Prostate gland (tissue), 2 donors: ENCODE measurements around the gene RNF169. TPM values are rescaled to one million over a fixed set of nuclear protein-coding genes. Genes with fewer than 3 reads are reported as not detected.

Experiments used
- DNase-seq: peaks from one replicate; pipeline ENCODE4 v3.0.0-alpha.2; 2019; ENCODE audit warnings: low spot score
- H3K27ac ChIP-seq, 2 donors: fragments of 200-600 bp; sonication (generic); 2 replicates each; pipeline ENCODE4 v1.5.1; 2017 to 2019
- H3K27me3 ChIP-seq: fragments of 200-600 bp; sonication (generic); replicated peaks from 2 replicates; pipeline ENCODE4 v1.5.1; 2019; ENCODE audit not compliant: insufficient read depth
- H3K36me3 ChIP-seq, 2 donors: fragments of 200-600 bp; sonication (generic); 1 replicate in 1 of 2; 2 replicates in 1 of 2; pipeline versions ENCODE4 v1.5.1 to v1.8.1; 2017 to 2019
- H3K4me1 ChIP-seq: fragments of 200-600 bp; sonication (generic); replicated peaks from 2 replicates; pipeline ENCODE4 v1.5.1; 2019
- H3K4me3 ChIP-seq, 2 donors: fragments of 200-600 bp; sonication (generic); 2 replicates each; pipeline ENCODE4 v1.5.1; 2017 to 2019
- H3K9me3 ChIP-seq: fragments of 200-600 bp; sonication (generic); 2 replicates; pipeline ENCODE4 v1.5.1; 2017
- CTCF ChIP-seq, 4 experiments: fragments of 200-600 bp in 2 of 4; fragments of 450-650 bp in 2 of 4; sonication (generic) in 2 of 4; IDR thresholded peaks; 1 replicate in 3 of 4; 2 replicates in 1 of 4; pipeline ENCODE4 v1.5.1; 2016 to 2019; ENCODE audit warnings: antibody characterized with exemption in 4 of 4, mild to moderate bottlenecking in 2 of 4, moderate library complexity in 2 of 4
- POLR2A ChIP-seq: fragments of 450-650 bp; IDR thresholded peaks from one replicate; pipeline ENCODE4 v1.6.1; 2016; ENCODE audit warnings: antibody characterized with exemption, mild to moderate bottlenecking
- POLR2AphosphoS5 ChIP-seq: sonication (generic); formaldehyde crosslinking; IDR thresholded peaks from one replicate; pipeline ENCODE4 v1.6.1; 2017; ENCODE audit warnings: antibody characterized with exemption
- WGBS: methylation state at CpG from one replicate; pipeline ENCODE4 v1.1.5; 2018; 5-methylcytosine and 5-hydroxymethylcytosine counted together
- intact Hi-C: fragments of 100-400 bp; cut with DNase I; formaldehyde crosslinking; loops from one replicate; pipeline ENCODE4 v1.14.2; 2022
- total RNA-seq, 2 donors: library from RNA; depleted of rRNA; stranded (reverse); fragments of >200 nt; gene quantifications; one replicate each; pipeline ENCODE4 v1.1.0, GENCODE V29; 2016

RNF169 gene
- total RNA-seq, 2 donors from 2014 or later = 19.7 to 21.2 TPM

DNA sequence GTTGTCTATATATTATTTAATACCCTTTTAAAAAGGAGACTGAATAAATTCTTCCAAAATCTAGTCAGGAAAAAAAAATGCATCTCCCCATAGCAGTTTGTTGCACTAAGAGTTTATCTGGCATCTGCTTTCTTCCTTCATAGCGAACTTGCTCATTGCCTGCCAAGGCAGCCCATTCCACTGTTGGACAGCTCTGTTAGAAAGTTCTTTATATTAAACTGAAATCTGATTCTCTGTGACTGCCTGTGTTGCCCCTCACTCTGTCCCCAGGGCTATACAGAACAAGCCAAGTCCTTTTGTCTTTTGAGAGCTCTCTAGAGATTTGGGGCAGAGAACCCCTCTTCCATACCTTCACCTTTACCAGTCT is 14.1 kb upstream of the RNF169 start:
- Histone ChIP-seq H3K9me3 (no peaks in the 10 kb centered on the region), H3K27ac (no peak overlapping the region), H3K4me3 (no peak overlapping the region), H3K36me3 (no peaks in the 10 kb centered on the region), H3K4me1 (no peaks in the 10 kb centered on the region), H3K27me3 (peaks cover 4% of the 10 kb centered on the region)
- 32% methylated on average over 1 of the region's 1 CpG for WGBS
- DNase-seq = no peak
- intact Hi-C loops = loop anchor here (10.0 kb wide), 1 partner anchor 280 kb away; no protein-coding TSS in a partner anchor
- TF ChIP-seq POLR2AphosphoS5 (no peak), CTCF (IDR thresholded peaks at IDR 0.05) (no peak), POLR2A (no peak)

DNA sequence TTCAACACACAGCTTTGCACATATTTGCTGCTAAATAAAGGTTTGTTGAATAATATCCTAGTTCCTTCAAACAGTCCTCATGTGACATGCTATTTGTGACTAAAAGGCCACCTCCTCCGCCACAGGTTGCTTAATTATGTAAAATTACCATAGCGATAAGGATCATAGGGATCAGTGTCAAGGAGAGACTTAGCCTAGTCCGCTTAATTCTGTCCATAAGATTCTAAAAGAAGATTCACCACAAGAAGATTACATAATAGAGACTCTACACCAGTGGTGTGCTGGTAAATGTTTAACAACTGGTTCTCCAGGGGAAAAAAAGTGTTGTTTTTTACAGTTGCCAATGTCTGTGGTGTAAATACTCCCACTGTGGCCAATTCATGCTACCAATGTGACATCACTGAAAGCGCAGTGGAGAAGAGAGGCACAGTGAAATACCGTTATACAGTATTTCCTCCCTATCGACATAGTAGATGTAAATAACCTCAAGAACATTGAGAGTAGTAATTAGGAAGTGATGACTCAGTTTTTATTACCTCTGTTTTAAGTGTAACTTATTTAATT is 13.2 kb upstream of the RNF169 start:
- no peaks in the 10 kb centered on the region for H3K9me3 ChIP-seq
- TF ChIP-seq POLR2AphosphoS5 (no peak), CTCF (IDR thresholded peaks at IDR 0.05) (no peak), POLR2A (no peak)
- no peak for DNase-seq
- H3K27me3 ChIP-seq = peaks cover 4% of the 10 kb centered on the region
- H3K27ac ChIP-seq = no peak overlapping the region
- intact Hi-C loops = loop anchor here (10.0 kb wide), 1 partner anchor 281 kb away; no protein-coding TSS in a partner anchor
- WGBS = 89% methylated on average over 6 of the region's 6 CpGs
- no peaks in the 10 kb centered on the region for H3K4me1 ChIP-seq
- no peak overlapping the region for H3K4me3 ChIP-seq
- H3K36me3 ChIP-seq = no peaks in the 10 kb centered on the region

DNA sequence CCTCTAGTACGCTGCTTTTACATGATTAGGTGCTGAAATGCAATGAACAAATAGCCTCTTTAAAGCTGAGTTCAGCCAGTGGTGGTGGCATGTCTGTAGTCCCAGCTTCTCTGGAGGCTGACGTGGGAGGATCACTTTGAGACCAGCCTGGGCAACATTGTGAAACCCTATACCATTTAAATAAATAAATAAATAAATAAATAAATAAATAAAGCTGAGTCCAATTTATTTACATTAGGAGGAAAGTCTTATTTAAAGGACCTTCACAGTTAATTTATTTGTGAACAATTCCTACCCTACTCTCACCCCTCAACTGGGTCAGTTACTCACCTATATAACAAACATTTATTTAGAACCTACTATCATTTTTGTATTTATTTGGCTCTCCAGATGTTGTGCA is 12.6 kb upstream of the RNF169 start:
- intact Hi-C loops = loop anchor here (10.0 kb wide), 1 partner anchor 281 kb away; no protein-coding TSS in a partner anchor
- Histone ChIP-seq H3K27ac (no peak overlapping the region), H3K4me3 (no peak overlapping the region), H3K4me1 (no peaks in the 10 kb centered on the region), H3K27me3 (peaks cover 4% of the 10 kb centered on the region), H3K36me3 (no peaks in the 10 kb centered on the region), H3K9me3 (no peaks in the 10 kb centered on the region)
- WGBS = 72% methylated on average over 2 of the region's 2 CpGs
- no peak for TF ChIP-seq POLR2AphosphoS5
- TF ChIP-seq POLR2A = no peak
- no peak for TF ChIP-seq CTCF (IDR thresholded peaks at IDR 0.05)
- DNase-seq = no peak

GRCh38 chr11:74739546-74740270 is 8.9 kb upstream of the RNF169 start:
- Histone ChIP-seq H3K27me3 (no peaks in the 10 kb centered on the region), H3K4me3 (no peak overlapping the region), H3K27ac (no peak overlapping the region), H3K36me3 (no peaks in the 10 kb centered on the region), H3K4me1 (no peaks in the 10 kb centered on the region), H3K9me3 (no peaks in the 10 kb centered on the region)
- 20% methylated on average over 8 of the region's 8 CpGs for WGBS
- DNase-seq = peak; percentile 24
- intact Hi-C loops = loop anchor here (10.0 kb wide), 1 partner anchor 285 kb away; no protein-coding TSS in a partner anchor
- TF ChIP-seq POLR2A (no peak), CTCF (IDR thresholded peaks at IDR 0.05) (peak; percentile 71 to 85 (median 76)), POLR2AphosphoS5 (peak; percentile 41)

GRCh38 chr11:74742070-74742469 is 6.6 kb upstream of the RNF169 start:
- no peak overlapping the region for H3K27ac ChIP-seq
- no peaks in the 10 kb centered on the region for H3K27me3 ChIP-seq
- H3K9me3 ChIP-seq = no peaks in the 10 kb centered on the region
- no peak overlapping the region for H3K4me3 ChIP-seq
- DNase-seq = no peak
- no peaks in the 10 kb centered on the region for H3K4me1 ChIP-seq
- TF ChIP-seq POLR2AphosphoS5 (no peak), POLR2A (no peak), CTCF (IDR thresholded peaks at IDR 0.05) (no peak)
- H3K36me3 ChIP-seq = no peaks in the 10 kb centered on the region
- 83% methylated on average over 4 of the region's 4 CpGs for WGBS
- intact Hi-C loops = no loop called here
